Renal pelvis (tissue), 4 donors: Measurements from ENCODE around the gene FASTKD3. TPM values are rescaled to one million over a fixed set of nuclear protein-coding genes. Genes with fewer than 3 reads are reported as not detected.
A peak's percentile ranks its signal among the peaks of the same experiment; 100 is the strongest.

Experiments used
- DNase-seq: peaks from one replicate; pipeline ENCODE4 v3.0.0-alpha.2; 2013
- polyA plus RNA-seq, 3 donors: library from polyadenylated mRNA; unstranded; fragments of 120-200 nt; gene quantifications; one replicate each; pipeline ENCODE4 v1.2.1, GENCODE V29; 2013; ENCODE audit not compliant: insufficient read length in 3 of 3

FASTKD3 gene
- polyA plus RNA-seq, 3 donors: 20.7 to 28.6 (median 27.7) TPM

DNA sequence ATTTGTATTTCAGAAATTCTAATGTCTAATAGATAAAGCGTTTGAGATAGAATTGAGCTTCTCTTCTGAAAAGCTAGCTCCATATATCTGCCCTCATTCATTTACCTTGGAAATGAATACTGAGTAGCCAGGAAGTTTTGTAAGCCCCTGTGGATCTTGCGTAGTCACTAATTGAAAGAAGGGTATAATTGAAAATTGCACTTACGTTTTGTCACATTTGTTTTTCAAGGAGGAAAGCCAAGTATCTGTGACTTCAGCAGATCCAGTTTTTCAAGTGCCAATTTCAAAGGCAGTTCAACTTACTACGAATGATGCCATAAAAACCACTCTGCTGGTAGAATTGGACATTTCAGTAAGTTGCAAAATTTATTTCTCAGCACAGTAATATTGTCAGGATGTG, 14.1 kb upstream of the FASTKD3 start:
- DNase-seq: no peak

DNA sequence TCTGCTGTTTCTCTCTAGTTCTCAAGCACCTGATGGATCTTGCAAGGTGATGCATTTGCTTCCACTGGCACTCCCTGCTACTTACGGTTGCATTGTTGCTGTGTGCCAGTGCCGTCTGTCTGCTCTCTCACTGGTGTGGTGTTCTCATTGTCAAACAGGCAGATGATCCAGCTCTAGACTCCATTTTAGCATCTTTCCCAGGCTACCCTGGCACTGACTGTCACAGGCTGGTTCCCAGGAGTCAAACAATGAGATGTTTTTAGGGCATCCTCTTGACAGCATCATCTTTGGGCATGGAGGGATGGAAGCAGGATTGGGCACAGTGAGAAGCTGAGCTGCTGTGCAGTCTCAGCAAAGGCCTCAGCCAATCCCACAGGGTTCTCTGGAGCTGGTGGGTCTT, 13.0 kb upstream of the FASTKD3 start:
- no peak for DNase-seq

DNA sequence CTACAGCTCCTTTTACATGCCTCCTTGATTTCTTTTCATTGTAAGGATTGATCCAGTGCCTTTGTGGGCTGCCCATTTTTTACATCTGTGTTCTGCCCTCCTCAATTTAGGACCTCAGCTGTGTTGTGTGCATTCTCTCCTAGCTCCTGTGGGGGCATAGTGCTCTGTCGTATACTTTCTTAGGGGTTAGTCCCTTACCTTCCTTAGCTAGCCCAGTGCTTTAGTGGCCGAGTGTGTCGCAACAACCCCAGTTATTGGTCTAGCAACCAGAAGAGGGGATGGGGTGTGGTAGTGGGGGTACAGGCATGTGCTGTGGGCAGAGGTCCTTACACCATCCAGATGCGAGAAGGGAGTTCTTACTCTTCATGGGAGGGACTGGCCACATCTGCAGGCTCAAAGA, 12.3 kb upstream of the FASTKD3 start:
- DNase-seq: no peak

DNA sequence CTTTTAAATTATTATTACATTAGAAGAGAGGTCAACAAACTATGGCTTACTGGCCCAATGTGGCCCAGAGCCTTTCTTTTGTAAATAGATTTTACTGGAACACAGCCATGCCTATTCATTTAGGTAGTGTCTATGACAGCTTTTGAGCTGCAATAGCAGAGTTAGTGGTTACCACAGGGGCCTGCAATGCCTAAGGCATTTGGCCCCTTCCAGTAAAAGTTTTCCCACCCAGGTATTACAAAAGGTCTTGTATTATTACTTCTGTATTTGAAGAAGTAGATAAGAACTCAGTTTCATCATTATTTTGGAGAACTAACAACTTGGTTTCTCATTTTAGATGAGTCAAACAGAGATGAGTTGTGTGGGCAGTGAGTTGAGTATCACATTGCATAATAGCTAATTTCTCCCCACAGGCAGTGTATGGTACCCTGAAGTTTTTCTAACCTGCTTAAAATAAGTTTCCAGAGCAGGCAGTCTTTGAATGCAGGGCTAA, 9.6 kb upstream of the FASTKD3 start:
- no peak for DNase-seq

DNA sequence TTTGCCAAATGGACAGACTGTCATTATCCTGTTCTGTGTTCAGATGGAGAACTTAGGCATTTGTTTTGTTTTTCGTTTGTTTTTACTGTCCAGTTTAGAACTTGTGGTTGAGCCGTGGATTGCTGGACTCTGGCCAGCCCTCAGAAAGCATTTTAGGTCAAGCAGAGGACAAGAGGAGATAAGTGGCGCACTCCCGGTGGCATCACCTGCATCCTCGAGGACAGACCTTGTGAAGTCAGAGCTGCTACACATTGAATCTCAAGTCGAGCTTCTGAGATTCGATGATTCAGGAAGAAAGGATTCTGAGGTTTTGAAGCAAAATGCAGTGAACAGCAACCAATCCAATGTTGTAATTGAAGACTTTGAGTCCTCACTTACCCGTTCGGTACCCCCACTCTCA, 9.0 kb upstream of the FASTKD3 start:
- no peak for DNase-seq

DNA sequence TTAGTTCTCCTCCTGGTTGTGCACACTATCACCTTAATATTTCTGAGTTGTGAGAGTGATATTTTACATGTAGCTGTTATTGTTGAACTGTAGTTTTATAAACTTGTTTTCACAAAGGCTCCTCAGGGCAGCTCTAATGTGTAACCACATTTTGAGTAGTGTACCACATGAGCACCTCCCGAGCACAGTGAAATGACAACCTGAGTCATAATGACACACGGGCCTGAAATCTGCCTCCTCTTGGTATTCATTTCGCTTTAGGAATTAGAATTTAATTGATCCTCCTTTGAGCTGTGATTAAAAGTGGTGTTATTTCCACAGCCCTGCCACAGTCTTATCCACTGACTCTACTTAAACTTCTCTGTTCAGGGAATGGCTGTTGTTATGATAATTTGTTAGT, 8.0 kb upstream of the FASTKD3 start:
- DNase-seq: no peak

DNA sequence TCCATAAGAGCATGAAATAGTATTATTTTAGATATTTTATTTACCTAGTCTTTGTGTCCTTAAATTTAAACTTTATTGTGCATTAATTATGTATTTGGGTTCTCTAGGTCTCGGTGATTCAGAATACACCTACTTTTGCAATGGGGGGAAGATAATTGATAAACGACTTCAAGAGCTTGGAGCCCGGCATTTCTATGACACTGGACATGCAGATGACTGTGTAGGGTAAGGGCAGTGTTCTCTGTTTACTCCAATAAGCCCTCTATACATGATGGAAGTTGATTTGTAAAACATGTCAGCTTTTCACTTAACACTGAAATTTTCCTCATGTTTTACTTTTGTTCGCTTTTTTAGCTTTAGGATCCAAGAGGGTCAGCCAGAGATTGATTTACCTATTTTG, 6.3 kb upstream of the FASTKD3 start:
- DNase-seq: no peak

DNA sequence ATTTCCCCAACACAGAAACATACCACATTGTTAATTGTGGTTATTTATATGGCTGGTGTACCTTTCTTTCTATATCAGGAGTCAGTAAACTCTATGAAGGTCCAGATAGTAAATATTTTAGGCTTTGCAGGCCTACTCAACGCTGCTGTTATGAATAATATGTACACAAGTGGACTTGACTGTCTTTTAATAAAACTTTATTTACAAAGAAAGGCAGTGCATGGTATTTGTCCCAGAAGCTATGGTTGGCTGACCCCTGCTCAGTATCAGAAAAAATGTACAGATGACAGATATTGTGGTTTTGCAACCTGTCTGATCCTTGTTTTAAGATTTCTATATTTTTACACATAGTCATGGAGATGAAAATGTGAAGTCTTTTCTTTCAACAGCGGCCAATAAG, 5.8 kb upstream of the FASTKD3 start:
- DNase-seq: no peak

DNA sequence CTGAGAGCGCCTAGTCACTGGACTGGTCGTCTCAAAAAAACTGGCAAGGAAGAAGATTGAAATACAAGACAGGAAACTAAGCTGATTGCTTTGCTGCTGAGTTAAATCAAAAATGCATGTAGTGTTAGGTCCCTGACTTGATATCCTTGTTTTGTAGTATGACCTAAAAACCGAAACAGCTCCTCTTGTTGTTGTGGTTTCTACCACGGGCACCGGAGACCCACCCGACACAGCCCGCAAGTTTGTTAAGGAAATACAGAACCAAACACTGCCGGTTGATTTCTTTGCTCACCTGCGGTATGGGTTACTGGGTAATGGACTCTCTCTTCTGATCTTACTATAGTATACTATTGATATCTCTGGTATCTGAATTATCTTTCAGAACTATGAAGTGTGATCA, 4.4 kb upstream of the FASTKD3 start:
- DNase-seq: no peak

DNA sequence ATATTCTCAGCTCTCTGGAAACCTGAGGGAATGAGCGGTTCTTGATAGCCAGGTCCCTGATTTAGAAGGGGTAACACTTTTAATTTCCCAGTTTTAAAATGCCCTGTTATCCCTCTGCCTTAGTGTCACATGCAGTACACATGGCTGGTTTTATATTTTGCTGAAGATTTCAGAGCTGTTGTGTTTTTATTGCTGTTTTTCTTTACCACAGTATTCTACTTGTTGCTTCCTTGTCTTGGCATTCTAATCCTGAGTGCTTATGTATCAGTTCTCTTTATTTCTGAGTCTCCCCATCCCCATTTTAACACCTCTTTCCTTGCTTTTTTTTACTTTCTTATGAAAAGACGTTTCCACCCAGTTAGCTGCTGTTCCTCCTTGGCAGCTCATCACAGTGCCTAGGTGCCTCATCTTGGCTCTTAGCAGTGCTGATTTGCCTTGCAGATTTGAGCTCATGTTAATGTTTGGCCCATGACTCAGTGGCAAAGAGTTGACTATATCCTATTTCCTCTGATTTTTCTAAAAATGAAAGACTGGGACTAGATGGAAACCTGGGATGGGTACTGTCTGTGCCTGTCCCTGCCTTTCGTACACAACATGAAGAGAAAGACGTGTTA, 3.8 kb upstream of the FASTKD3 start:
- no peak for DNase-seq

DNA sequence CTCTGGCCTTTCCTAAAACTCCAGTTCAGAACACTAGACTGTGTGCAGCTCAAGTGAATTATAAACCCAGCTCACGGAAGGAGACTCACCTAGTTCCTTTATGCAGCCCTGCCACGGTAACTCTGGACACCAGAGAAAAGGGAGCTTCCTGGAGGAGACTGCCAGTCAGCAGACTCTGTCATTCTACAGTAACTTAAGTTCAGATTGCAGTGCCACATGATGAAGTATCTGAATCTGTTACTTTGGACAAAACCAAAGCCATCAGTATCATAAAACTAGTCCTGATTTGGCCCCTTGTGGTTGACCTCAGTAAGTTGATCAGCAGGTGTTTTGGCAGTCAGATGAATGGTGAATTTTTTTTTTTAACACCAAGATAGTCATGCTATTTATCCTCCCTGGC, 2.8 kb upstream of the FASTKD3 start:
- no peak for DNase-seq

DNA sequence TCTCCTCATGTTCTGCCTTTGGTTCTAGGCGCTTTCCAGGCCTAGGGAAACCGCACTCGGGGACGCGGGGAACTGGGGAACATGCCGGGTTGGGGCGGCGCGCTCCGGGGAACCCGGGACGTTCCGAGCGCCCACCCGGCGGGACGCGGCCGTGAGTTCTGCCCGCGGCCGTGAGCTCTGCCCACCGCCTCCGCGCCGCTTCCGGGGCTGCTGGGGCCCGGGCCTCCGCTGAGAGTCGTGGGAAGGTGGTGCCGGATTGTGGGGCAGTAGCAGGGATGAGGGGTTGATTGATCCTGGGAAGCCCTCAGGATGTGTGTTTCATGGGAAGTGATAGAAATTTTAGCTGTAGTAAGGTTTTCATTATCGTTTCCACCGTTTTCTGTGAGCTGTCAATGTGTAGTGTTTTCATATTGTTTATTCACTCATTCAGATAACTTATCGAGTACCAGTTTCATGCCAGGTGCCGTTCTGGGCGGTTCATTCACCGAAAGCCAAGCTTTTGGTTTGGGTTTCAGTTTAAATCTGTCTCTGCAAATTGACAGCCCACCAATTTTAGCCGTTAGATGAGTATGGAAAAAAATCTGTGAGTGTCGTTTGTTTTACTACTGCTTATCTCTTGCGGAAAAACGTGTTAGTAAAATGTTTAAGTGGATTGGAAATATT, 774 bp upstream of the FASTKD3 start:
- no peak for DNase-seq

DNA sequence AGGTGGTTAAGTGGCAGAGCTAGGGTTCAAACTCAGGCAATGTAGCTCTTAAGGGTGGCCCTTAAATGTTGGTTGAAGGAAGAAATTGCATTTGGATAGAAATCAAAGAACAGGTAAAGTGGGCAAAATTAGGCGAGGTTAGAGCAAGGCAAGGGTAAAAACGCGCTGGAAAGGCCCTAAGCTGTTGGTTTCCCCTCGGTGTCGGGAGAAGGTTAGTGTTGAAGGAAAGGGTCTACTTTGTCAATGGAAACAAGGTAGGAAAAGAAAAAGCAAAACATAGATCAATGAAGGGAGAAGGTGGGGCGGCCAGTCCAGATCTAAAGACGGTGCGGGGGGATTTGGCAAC, 431 bp downstream of the FASTKD3 start:
- no peak for DNase-seq

DNA sequence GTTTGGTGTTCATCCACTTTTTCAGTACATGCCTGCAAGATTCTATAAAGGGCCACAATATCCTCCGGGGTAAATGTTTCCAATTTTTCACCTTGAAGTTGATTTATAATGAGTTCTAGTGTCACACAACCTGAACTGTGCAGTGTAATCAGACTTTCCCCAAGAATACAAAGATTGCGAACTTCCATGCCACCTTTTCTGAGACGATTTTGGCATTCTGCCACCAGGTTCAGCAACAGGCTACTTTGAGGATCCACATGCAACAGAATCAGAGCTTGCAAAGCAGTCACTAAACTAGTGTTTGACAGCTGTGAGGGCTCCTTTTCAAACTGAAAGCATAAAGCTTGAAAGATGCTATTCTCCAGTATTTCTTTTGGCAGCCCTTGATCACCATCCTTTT, 1.6 kb downstream of the FASTKD3 start:
- DNase-seq: no peak

DNA sequence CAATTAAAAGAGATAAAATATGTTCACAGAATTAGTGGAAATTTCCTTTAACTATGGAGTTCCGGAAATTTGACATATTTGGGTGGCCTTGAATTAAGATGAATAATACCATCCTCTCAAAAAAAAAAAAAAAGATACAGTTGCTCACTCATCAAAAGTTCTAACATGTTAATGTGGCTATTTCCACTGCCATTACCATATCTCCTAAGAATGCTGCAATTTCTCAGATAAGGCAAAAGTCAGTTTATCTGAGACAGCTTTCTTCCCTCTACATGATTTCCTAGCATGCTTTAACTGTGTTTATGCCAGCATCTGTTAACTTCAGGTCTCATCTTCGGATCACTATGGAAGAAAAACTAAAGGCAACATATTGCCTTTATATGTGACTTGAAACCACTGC, 2.6 kb downstream of the FASTKD3 start:
- no peak for DNase-seq

DNA sequence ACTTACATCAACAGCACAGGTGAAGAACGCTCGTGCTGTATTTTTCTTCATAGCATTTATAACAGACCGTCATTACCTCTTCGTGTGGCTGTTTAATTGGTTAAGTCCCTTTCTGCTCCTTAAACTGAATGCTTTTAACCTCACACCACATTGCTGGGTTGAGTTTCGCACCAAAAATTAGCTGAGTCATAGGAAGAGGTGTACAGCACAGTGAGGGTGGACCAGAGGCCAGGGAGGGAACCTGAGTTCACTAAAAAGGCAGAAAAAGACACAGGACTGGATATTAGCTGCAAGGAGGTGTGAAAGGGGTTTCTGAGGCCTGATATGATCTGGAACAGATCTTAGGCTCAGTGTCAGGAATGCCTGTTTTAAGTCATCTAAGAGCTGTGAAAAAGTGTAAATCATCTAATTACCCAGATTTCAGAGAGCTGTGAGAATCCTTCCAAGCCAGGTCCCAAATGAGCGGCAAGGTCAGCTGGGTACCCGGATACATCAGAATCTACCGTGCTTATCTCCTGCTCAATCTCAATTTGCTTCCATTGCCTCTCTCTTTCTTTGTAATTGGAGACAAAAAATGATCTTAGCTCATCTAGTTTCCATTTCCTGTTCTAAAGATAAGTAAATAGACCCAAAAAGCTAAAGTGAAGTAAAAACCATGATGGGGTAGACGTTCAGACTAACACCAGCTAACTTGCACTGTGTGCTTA, 10.8 kb downstream of the FASTKD3 start:
- DNase-seq: no peak

DNA sequence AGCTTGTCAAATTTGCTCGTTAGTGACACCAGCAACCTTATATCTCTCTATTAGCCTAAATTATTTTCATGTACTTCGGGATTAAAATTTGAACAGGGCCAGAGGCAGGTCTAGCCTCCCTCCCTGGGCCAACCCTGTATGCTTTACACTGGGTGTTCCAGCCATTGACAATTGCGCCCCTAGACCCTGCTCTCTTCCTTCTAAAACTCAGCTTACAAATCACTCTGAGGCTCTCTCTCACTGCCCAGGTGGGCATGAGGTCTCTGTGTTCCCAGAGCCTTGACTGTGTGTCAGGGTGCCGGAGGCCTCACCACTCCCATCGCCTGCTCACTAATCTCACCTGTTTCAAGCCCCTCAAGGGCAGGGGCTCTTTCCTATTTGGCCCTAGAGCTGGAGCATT, 11.5 kb downstream of the FASTKD3 start:
- no peak for DNase-seq

DNA sequence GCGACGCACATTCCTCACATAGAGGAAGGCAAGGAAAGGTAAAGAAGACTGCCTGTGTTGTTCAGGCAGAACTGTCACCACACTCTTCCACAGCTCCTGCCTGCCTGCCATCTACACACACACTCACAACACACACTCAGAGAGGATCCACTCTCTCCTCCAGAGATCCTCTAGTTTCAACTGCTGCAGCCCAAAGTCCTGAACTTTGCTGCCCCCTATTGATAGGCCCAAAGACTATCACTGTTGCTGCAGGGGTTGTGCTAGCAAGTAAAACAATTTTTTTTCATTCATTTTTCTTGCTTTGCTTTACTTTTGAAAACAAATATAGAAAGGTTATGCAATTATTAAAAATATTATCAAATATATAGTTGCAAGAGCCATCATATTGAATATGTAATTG, 12.0 kb downstream of the FASTKD3 start:
- peak; percentile 28 for DNase-seq

DNA sequence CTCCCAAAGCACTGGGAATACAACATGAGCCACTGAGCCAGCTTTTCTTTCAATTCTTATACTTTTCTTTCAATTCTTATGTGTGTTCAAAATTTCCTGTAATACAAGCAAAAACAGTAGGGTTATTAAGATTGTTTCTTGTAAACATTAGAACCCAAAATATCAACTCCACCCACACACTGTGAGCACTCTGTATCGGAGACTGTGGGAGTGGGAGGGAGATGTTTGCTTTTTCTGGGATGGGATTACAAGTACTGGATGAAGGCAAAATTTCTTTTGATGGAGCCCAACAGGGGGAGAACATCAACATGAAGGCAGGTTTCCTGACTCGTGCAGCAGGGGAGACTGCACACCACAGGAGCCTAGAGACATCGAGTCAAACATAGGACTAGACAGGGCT, 13.2 kb downstream of the FASTKD3 start:
- no peak for DNase-seq

DNA sequence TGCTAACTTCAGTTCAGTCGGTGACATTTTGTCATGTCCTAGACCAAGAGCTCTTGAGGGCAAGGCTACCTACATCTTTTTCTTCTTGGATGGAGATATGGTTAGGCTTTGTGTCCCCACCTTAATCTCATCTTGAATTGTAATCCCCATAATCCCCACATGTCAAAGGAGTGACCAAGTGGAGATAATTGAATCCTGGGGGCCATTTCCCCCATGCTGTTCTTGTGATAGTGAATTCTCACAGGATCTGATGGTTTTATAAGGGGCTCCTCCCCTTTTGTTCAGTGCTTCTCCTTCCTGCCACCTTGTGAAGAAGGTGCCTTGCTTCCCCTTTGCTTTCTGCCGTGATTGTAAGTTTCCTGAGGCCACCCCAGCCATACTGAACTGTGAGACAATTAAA, 15.8 kb downstream of the FASTKD3 start:
- no peak for DNase-seq

DNA sequence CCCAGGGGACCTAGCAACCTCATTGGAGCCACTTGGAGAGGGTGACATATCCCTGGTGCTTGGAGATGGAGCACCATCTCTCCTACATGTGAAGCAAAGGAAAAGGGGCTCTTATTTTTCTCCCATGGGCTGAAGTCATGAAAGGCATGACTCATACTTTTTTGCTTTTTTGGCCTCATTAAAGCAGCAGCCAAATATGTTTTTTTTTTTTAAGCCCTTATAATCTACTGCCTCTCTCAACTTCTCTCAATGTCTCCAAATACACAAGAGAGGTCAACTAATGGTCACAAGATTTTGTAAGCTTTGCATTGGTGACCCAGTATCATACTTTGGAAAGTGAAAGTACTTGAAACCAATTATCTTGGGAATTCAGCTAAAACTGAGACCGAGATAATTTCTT, 16.3 kb downstream of the FASTKD3 start:
- DNase-seq: no peak

DNA sequence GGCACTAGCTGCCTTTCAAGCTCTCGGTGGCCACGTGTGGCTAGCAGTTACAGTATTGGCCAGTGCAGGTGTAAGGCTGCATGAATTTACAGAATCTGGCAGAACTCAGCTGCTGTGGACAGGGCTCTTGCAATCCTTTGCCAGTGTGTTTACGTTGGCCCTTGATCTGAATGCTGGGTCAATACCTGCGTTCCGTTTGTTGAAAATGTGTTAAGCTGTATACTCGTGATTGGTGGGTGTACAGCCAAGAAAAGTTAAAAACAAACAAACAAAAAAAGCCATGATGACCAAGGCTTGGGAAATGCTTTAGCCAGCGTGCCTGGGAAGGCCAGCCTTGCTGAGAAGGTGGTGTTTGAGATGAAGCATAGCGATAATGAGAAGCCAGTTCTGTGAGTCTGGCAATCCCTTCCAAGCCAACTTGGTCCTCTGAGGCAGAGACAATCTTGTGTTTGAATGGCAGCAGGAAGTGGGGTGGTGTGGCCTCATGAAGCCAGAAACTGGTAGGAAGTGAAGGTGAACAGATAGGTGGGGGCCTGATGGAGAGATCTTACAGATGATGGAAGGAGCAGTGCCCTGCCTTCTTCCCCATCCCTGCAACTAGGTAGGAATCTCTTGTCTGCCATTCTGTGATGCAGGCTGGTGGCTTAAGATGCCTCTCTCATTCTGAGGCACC, 17.1 kb downstream of the FASTKD3 start:
- no peak for DNase-seq

DNA sequence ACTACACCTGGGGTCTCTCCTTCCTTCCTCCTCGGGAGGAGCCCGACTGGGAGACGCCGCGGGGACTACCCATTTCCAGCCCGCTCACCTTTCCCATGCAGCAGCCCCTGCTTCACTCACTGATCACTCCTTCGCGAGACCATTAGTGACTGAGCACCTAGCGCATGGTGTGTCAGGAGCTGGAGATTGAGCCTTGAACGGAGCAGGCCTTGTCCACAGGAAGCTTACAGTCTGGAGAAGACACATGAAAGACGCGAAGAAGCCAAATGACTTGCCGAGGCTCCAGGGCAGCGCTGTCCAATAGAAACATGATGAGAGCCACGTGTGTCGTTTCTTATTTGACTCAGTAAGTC, 17.6 kb downstream of the FASTKD3 start:
- no peak for DNase-seq
